ENCODE data around the gene PRKAA2.

DNA sequence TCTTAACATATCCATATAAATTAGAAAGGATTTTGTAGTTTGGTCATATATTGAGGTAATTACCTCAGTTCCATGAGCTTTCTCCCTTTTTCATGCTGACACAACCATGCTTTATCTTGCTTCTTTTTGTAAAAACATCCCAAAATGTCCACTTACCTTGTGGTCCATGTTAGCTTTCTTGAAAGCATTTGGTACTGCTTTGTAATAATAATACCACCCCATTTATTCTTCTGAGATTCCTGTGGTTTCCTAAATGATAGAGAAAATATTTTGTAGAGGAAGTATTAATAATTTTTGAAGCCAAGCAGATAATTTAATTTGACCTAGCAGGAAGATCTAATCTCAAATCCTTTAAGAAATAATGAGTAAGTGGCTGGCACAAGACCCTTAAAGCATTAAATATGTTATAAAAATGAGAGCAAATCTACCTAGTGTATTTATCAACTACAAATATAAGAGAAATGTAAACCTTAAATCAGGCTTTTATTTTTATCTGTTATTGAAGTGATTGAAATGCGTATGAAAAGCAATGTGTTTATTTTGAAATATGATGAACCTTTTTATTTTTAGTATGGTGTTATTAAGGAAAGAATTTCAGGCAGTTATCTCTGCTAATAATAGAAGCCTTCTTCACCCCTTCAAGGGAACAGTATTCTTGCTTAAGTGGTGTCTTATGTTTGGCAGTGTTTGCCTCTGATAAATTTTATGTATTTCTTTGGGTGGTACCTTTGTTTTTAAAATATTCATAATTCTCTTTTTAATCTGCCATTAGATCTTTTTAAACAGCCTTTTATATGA is 9.2 kb downstream of the PRKAA2 start:
- no peak for TF ChIP-seq POLR2A (IDR thresholded peaks at IDR 0.05)
- TF ChIP-seq, protein P1, sequence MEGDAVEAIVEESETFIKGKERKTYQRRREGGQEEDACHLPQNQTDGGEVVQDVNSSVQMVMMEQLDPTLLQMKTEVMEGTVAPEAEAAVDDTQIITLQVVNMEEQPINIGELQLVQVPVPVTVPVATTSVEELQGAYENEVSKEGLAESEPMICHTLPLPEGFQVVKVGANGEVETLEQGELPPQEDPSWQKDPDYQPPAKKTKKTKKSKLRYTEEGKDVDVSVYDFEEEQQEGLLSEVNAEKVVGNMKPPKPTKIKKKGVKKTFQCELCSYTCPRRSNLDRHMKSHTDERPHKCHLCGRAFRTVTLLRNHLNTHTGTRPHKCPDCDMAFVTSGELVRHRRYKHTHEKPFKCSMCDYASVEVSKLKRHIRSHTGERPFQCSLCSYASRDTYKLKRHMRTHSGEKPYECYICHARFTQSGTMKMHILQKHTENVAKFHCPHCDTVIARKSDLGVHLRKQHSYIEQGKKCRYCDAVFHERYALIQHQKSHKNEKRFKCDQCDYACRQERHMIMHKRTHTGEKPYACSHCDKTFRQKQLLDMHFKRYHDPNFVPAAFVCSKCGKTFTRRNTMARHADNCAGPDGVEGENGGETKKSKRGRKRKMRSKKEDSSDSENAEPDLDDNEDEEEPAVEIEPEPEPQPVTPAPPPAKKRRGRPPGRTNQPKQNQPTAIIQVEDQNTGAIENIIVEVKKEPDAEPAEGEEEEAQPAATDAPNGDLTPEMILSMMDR (IDR thresholded peaks at IDR 0.05) = no peak
